IPS-NIHi7 (cell line): ENCODE data around the gene MYO3B.
A peak's percentile ranks its signal among the peaks of the same experiment; 100 is the strongest.

Experiments
- DNase-seq: peaks from one replicate; pipeline ENCODE4 v3.0.0; 2012; ENCODE audit warnings: mixed read lengths; ENCODE audit errors: extremely low spot score

Gene MYO3B

GRCh38 chr2:170305711-170306110 is 127.8 kb downstream of the MYO3B start:
- no peak for DNase-seq

GRCh38 chr2:170306293-170306873 is 128.4 kb downstream of the MYO3B start:
- no peak for DNase-seq

GRCh38 chr2:170307052-170307451 is 129.1 kb downstream of the MYO3B start:
- DNase-seq, result no peak

GRCh38 chr2:170307555-170308351 is 129.8 kb downstream of the MYO3B start:
- no peak for DNase-seq

- DNase-seq, result no peak
Measured at GRCh38 chr2:170310876-170311502, 133.0 kb downstream of the MYO3B start.

GRCh38 chr2:170313347-170313991 is 135.5 kb downstream of the MYO3B start:
- no peak for DNase-seq

GRCh38 chr2:170313992-170314348 is 136.0 kb downstream of the MYO3B start:
- no peak for DNase-seq

- DNase-seq, result no peak
Measured at GRCh38 chr2:170314744-170315447, 136.9 kb downstream of the MYO3B start.

GRCh38 chr2:170320948-170321347 is 143.0 kb downstream of the MYO3B start:
- DNase-seq, result no peak

GRCh38 chr2:170321526-170321925 is 143.6 kb downstream of the MYO3B start:
- no peak for DNase-seq

- no peak for DNase-seq
Measured at GRCh38 chr2:170322140-170322766, 144.3 kb downstream of the MYO3B start.

GRCh38 chr2:170323743-170324142 is 145.8 kb downstream of the MYO3B start:
- no peak for DNase-seq

- DNase-seq, result peak; percentile 82
Measured at GRCh38 chr2:170324640-170325046, 146.7 kb downstream of the MYO3B start.

- no peak for DNase-seq
Measured at GRCh38 chr2:170330881-170331280, 152.9 kb downstream of the MYO3B start.

- DNase-seq, result no peak
Measured at GRCh38 chr2:170332676-170333402, 154.9 kb downstream of the MYO3B start.

GRCh38 chr2:170335351-170335750 is 157.4 kb downstream of the MYO3B start:
- DNase-seq, result no peak

GRCh38 chr2:170336408-170336807 is 158.5 kb downstream of the MYO3B start:
- no peak for DNase-seq

- no peak for DNase-seq
Measured at GRCh38 chr2:170336916-170337315, 159.0 kb downstream of the MYO3B start.

GRCh38 chr2:170339322-170339721 is 161.4 kb downstream of the MYO3B start:
- no peak for DNase-seq

- DNase-seq, result peak; percentile 21
Measured at GRCh38 chr2:170339750-170340692, 162.1 kb downstream of the MYO3B start.
